Measurements from ENCODE around the gene MAML2. TPM values are rescaled to one million over a fixed set of nuclear protein-coding genes. Genes with fewer than 3 reads are reported as not detected.

MAML2 gene
- total and polyA plus RNA-seq, 2 of the 13 experiments (the other 11 are each of a cell fraction or from before 2014, with no cell fraction given) = 2.3 to 25.9 TPM

- peak; percentile 96 for TF ChIP-seq ARID4A (CRISPR knock-in tag; IDR thresholded peaks at IDR 0.05; ENCODE audit: borderline replicate concordance)
- no peak for TF ChIP-seq ZNF660 (CRISPR knock-in tag; IDR thresholded peaks at IDR 0.05; ENCODE audit: borderline replicate concordance, low read depth)
- TF ChIP-seq SP1 (IDR thresholded peaks at IDR 0.05) = no peak
- peak; percentile 89 for TF ChIP-seq SP1 (CRISPR knock-in tag; IDR thresholded peaks at IDR 0.05)
- no peak for TF ChIP-seq ZNF44 (CRISPR knock-in tag; IDR thresholded peaks at IDR 0.05)
- TF ChIP-seq FOSL2 (CRISPR knock-in tag; IDR thresholded peaks at IDR 0.05) = 0 out of 2 replicates have a peak, but pooled peaks have one; percentile 8
- peak; percentile 85; the same call in 1 of the 2 replicates for TF ChIP-seq PCBP1 (IDR thresholded peaks at IDR 0.05; ENCODE audit: borderline replicate concordance, low read depth, low read length)
- no peak for TF ChIP-seq ZNF446 (CRISPR knock-in tag; IDR thresholded peaks at IDR 0.05)
- no peak for TF ChIP-seq SRSF1 (optimal IDR thresholded peaks at IDR 0.05; ENCODE audit: low read depth, low read length)
- TF ChIP-seq GMEB2 (CRISPR knock-in tag; IDR thresholded peaks at IDR 0.05; ENCODE audit: low read depth) = no peak
- TF ChIP-seq ZNF788 (CRISPR knock-in tag; IDR thresholded peaks at IDR 0.05; ENCODE audit: borderline replicate concordance) = peak; percentile 78; the same call in 1 of the 2 replicates
- TF ChIP-seq FOXM1 (CRISPR knock-in tag; IDR thresholded peaks at IDR 0.05) = no peak; the same call in 1 of the 2 replicates
- TF ChIP-seq HIVEP1 (CRISPR knock-in tag; IDR thresholded peaks at IDR 0.05) = peak; percentile 68; the same call in 1 of the 2 replicates
- no peak for TF ChIP-seq ZNF720 (CRISPR knock-in tag; IDR thresholded peaks at IDR 0.05)
- peak; percentile 68; the same call in 1 of the 2 replicates for TF ChIP-seq UBTF (CRISPR knock-in tag; IDR thresholded peaks at IDR 0.05)
- TF ChIP-seq ZUFSP (CRISPR knock-in tag; IDR thresholded peaks at IDR 0.05; ENCODE audit: borderline replicate concordance) = no peak
Measured at GRCh38 chr11:96389720-96390487, 46.9 kb upstream of the MAML2 start, which contains the start of the genes CCDC82 and JRKL (continued).
